ENCODE results near the gene SAMD4A.

DNA sequence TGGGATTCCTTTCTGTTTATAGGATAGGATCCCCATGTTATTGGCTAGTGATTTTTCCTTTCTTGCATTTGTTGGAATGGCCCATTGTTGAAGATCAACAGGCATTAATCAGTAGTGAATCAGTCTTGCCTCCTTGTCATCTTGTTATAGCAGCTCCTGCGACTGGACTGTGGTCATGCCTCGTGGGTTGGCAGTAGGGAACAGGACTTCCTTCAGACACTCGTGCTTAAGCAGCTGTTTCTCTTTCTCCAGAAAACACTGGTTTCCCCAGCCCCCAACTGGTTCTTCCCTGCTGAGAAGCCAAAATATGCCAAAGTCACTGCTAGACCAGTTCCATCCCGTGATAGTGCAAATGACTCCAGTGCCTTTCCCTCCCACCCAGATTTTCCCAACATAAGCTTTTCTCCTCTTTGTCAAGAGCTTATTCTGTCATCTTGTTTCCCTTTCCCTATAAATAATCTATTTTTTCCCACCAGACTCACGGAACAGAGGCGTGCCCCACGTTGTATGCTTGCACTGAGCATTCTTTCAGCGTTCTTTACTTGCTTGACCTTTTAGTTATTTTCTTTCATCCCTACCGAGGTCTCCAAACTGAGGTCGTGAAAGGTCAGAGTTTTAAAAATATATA is 83.5 kb downstream of the SAMD4A start:
- no peak for TF ChIP-seq EZH2 (IDR thresholded peaks at IDR 0.05)
- TF ChIP-seq POLR2AphosphoS5 (IDR thresholded peaks at IDR 0.05; ENCODE audit: borderline replicate concordance, low read depth, low read length) = no peak
